HepG2 (cell line): ENCODE data around the gene TTC19. TPM values are rescaled to one million over a fixed set of nuclear protein-coding genes. Genes with fewer than 3 reads are reported as not detected.

Source experiments
- DPF2 ChIP-seq: sonication (generic); formaldehyde crosslinking; IDR thresholded peaks from 2 replicates; pipeline ENCODE4 v1.4.0; 2020; ENCODE audit warnings: mild to moderate bottlenecking, low read depth, missing genetic modification reagents, borderline replicate concordance
- HNF1A ChIP-seq, 2 experiments: sonication (generic) in 1 of 2; formaldehyde crosslinking in 1 of 2; IDR thresholded peaks; 2 replicates each; pipeline versions ENCODE4 v1.4.0 to v1.6.1; 2016 to 2020; ENCODE audit warnings: borderline replicate concordance in 1 of 2, low read depth in 1 of 2, mild to moderate bottlenecking in 1 of 2, missing genetic modification reagents in 1 of 2
- HNF4A ChIP-seq: sonication (generic); formaldehyde crosslinking; IDR thresholded peaks from 2 replicates; pipeline ENCODE4 v1.4.0; 2020; ENCODE audit warnings: missing genetic modification reagents
- HOMEZ ChIP-seq: IDR thresholded peaks from 2 replicates; pipeline ENCODE4 v1.6.1; 2016; ENCODE audit warnings: low read depth
- KDM5B ChIP-seq: sonication (generic); formaldehyde crosslinking; IDR thresholded peaks from 2 replicates; pipeline ENCODE4 v1.4.0; 2020; ENCODE audit warnings: missing genetic modification reagents, mild to moderate bottlenecking, borderline replicate concordance
- MAZ ChIP-seq, 2 experiments: sonication (generic) in 1 of 2; formaldehyde crosslinking in 1 of 2; IDR thresholded peaks; 2 replicates each; pipeline versions ENCODE4 v1.5.0 to v1.6.1; 2012 to 2020; ENCODE audit warnings: low read depth in 2 of 2, mild to moderate bottlenecking in 2 of 2, borderline replicate concordance in 1 of 2, improper control_type of control experiment in 1 of 2, low read length in 1 of 2, missing genetic modification reagents in 1 of 2, moderate library complexity in 1 of 2
- NFATC3 ChIP-seq: sonication (generic); formaldehyde crosslinking; IDR thresholded peaks from 2 replicates; pipeline ENCODE4 v1.5.1; 2020; ENCODE audit warnings: mild to moderate bottlenecking, missing genetic modification reagents
- SIX4 ChIP-seq: sonication (generic); formaldehyde crosslinking; IDR thresholded peaks from 2 replicates; pipeline ENCODE4 v1.4.0; 2020; ENCODE audit warnings: missing genetic modification reagents
- ZNF337 ChIP-seq: sonication (generic); formaldehyde crosslinking; IDR thresholded peaks from 2 replicates; pipeline ENCODE4 v1.5.1; 2020; ENCODE audit warnings: missing genetic modification reagents, low read depth, mild to moderate bottlenecking, borderline replicate concordance
- polyA plus RNA-seq, 8 experiments: library from polyadenylated mRNA; depleted of rRNA in 3 of 8; stranded (reverse) in 7 of 8; unstranded in 1 of 8; fragments of >200 nt; fragmentation: Illumina TruSeq in 4 of 8; extraction: Trizol in 4 of 8; gene quantifications; 2 replicates each; pipeline versions ENCODE4 v1.2.1 to v1.2.3, GENCODE V29; 2011 to 2016; ENCODE audit warnings: low read depth in 4 of 8, missing spikeins in 1 of 8, mixed read lengths in 1 of 8; ENCODE audit not compliant: insufficient read depth in 1 of 8
- total RNA-seq, 5 experiments: library from RNA; depleted of rRNA; stranded (reverse); fragments of >200 nt; fragmentation: Illumina TruSeq; extraction: Trizol; gene quantifications; 2 replicates each; pipeline ENCODE4 v1.2.3, GENCODE V29; 2016; ENCODE audit warnings: low read depth in 1 of 5
- TF ChIP-seq, protein P1 (sequence below): sonication (generic); formaldehyde crosslinking; IDR thresholded peaks from 2 replicates; pipeline ENCODE4 v1.4.0; 2020; ENCODE audit warnings: missing genetic modification reagents, mild to moderate bottlenecking, borderline replicate concordance
- TF ChIP-seq, protein P2 (sequence below): sonication (generic); formaldehyde crosslinking; IDR thresholded peaks from 2 replicates; pipeline ENCODE4 v1.9.0; 2021; ENCODE audit warnings: missing genetic modification reagents, borderline replicate concordance
- TF ChIP-seq, protein P3 (sequence below): sonication (generic); formaldehyde crosslinking; IDR thresholded peaks from 2 replicates; pipeline ENCODE4 v1.4.0; 2020; ENCODE audit warnings: missing genetic modification reagents, borderline replicate concordance

TTC19 gene
- total and polyA plus RNA-seq, 2 of the 13 experiments (the other 11 are each of a cell fraction or from before 2014, with no cell fraction given), result 4.4 to 24.3 TPM

DNA sequence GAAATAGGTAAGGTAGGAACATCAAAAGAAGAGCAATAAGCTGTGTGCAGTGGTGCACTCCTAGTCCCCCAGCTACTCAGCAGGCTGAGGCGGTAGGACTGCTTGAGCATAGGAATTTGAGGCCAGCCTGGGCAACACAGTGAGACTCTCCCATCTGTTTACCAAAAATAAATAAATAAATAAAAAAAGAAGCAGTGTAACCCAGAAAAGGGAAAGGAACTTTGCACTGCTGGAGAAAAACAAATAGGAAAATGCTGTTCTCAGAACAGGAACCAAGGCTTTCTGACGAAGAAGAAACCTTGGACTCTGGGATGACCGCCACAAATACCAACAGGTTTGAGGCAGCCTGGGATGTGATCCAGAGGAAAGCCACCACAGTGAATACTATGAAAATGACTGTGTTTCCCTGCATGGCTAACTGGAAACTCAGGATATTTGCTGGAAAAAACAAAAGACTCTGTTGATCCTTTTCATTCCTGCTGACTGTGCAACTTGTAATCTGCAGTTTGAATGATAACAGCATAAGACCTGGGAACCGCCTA lies 41.2 kb downstream of the TTC19 start (continued):
- TF ChIP-seq NFATC3, result no peak
- TF ChIP-seq, protein P1, sequence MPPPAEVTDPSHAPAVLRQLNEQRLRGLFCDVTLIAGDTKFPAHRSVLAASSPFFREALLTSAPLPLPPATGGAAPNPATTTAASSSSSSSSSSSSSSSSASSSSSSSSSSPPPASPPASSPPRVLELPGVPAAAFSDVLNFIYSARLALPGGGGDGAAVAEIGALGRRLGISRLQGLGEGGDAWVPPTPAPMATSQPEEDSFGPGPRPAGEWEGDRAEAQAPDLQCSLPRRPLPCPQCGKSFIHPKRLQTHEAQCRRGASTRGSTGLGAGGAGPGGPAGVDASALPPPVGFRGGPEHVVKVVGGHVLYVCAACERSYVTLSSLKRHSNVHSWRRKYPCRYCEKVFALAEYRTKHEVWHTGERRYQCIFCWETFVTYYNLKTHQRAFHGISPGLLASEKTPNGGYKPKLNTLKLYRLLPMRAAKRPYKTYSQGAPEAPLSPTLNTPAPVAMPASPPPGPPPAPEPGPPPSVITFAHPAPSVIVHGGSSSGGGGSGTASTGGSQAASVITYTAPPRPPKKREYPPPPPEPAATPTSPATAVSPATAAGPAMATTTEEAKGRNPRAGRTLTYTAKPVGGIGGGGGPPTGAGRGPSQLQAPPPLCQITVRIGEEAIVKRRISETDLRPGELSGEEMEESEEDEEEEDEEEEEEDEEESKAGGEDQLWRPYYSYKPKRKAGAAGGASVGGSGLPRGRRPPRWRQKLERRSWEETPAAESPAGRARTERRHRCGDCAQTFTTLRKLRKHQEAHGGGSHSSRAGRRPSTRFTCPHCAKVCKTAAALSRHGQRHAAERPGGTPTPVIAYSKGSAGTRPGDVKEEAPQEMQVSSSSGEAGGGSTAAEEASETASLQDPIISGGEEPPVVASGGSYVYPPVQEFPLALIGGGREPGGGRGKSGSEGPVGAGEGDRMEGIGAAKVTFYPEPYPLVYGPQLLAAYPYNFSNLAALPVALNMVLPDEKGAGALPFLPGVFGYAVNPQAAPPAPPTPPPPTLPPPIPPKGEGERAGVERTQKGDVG (CRISPR knock-in tag), result no peak
- no peak for TF ChIP-seq ZNF337 (CRISPR knock-in tag)
- no peak for TF ChIP-seq SIX4
- TF ChIP-seq HNF1A (IDR thresholded peaks at IDR 0.05; ENCODE audit: low read depth), result no peak
- no peak for TF ChIP-seq HNF1A (CRISPR knock-in tag; IDR thresholded peaks at IDR 0.05; ENCODE audit: borderline replicate concordance)
- no peak for TF ChIP-seq KDM5B (CRISPR knock-in tag)
- TF ChIP-seq, protein P2, sequence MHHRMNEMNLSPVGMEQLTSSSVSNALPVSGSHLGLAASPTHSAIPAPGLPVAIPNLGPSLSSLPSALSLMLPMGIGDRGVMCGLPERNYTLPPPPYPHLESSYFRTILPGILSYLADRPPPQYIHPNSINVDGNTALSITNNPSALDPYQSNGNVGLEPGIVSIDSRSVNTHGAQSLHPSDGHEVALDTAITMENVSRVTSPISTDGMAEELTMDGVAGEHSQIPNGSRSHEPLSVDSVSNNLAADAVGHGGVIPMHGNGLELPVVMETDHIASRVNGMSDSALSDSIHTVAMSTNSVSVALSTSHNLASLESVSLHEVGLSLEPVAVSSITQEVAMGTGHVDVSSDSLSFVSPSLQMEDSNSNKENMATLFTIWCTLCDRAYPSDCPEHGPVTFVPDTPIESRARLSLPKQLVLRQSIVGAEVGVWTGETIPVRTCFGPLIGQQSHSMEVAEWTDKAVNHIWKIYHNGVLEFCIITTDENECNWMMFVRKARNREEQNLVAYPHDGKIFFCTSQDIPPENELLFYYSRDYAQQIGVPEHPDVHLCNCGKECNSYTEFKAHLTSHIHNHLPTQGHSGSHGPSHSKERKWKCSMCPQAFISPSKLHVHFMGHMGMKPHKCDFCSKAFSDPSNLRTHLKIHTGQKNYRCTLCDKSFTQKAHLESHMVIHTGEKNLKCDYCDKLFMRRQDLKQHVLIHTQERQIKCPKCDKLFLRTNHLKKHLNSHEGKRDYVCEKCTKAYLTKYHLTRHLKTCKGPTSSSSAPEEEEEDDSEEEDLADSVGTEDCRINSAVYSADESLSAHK, result no peak
- TF ChIP-seq HNF4A (CRISPR knock-in tag), result peak; percentile 90
- TF ChIP-seq MAZ (IDR thresholded peaks at IDR 0.05; ENCODE audit: borderline replicate concordance, low read depth, low read length), result no peak
- no peak for TF ChIP-seq MAZ (CRISPR knock-in tag; IDR thresholded peaks at IDR 0.05; ENCODE audit: low read depth)
- peak; percentile 69; the same call in 1 of the 2 replicates for TF ChIP-seq DPF2 (CRISPR knock-in tag)
- TF ChIP-seq, protein P3, sequence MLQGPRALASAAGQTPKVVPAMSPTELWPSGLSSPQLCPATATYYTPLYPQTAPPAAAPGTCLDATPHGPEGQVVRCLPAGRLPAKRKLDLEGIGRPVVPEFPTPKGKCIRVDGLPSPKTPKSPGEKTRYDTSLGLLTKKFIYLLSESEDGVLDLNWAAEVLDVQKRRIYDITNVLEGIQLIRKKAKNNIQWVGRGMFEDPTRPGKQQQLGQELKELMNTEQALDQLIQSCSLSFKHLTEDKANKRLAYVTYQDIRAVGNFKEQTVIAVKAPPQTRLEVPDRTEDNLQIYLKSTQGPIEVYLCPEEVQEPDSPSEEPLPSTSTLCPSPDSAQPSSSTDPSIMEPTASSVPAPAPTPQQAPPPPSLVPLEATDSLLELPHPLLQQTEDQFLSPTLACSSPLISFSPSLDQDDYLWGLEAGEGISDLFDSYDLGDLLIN (CRISPR knock-in tag), result no peak
- TF ChIP-seq HOMEZ (CRISPR knock-in tag), result peak; percentile 72
